Gastrocnemius medialis (tissue), 4 donors: ENCODE data around the gene FUT1. TPM values are rescaled to one million over a fixed set of nuclear protein-coding genes. Genes with fewer than 3 reads are reported as not detected.
"Not testable (repeated sequence)": the region's sequence is repeated elsewhere in the genome, so short reads cannot be mapped to it uniquely, and the experiment has no call there.

Source experiments
- ATAC-seq, 2 donors: fragments of 150-250 bp; one replicate each; pipeline ENCODE4 v1.9.1; 2016
- DNase-seq, 2 donors: peaks; one replicate each; pipeline ENCODE4 v3.0.0-alpha.2; 2019
- H3K27ac ChIP-seq, 4 donors: fragments of 200-600 bp; sonication (generic); 1 replicate in 1 of 4; 2 replicates in 3 of 4; pipeline ENCODE4 v1.5.1; 2016 to 2018; ENCODE audit warnings: mild to moderate bottlenecking in 2 of 4, moderate library complexity in 1 of 4
- H3K27me3 ChIP-seq, 3 donors: fragments of 200-600 bp; sonication (generic) in 2 of 3; 1 replicate in 1 of 3; 2 replicates in 2 of 3; pipeline versions ENCODE4 v1.5.1 to v1.6.0; 2016 to 2019; ENCODE audit warnings: mild to moderate bottlenecking in 1 of 3, moderate library complexity in 1 of 3
- H3K36me3 ChIP-seq, 2 donors: fragments of 200-600 bp; sonication (generic) in 1 of 2; one replicate each; pipeline ENCODE4 v1.5.1; 2017 to 2018
- H3K4me1 ChIP-seq, 2 donors: fragments of 200-600 bp; sonication (generic) in 1 of 2; one replicate each; pipeline ENCODE4 v1.5.1; 2016 to 2017; ENCODE audit warnings: mild to moderate bottlenecking in 2 of 2
- H3K4me3 ChIP-seq, 4 donors: fragments of 200-600 bp; sonication (generic) in 3 of 4; 1 replicate in 1 of 4; 2 replicates in 3 of 4; pipeline ENCODE4 v1.5.1; 2016 to 2019; ENCODE audit warnings: mild to moderate bottlenecking in 2 of 4
- H3K9me3 ChIP-seq, 3 donors: fragments of 200-600 bp; sonication (generic) in 2 of 3; 1 replicate in 1 of 3; 2 replicates in 2 of 3; pipeline ENCODE4 v1.5.1; 2016 to 2019
- CTCF ChIP-seq, 5 experiments: fragments of 450-650 bp in 3 of 5; fragments of 200-600 bp in 2 of 5; sonication (generic) in 2 of 5; IDR thresholded peaks in 4 of 5; conservative IDR thresholded peaks in 1 of 5; 1 replicate in 4 of 5; 2 replicates in 1 of 5; pipeline ENCODE4 v1.5.1; 2016 to 2019; ENCODE audit warnings: antibody characterized with exemption in 5 of 5, mild to moderate bottlenecking in 3 of 5, moderate library complexity in 3 of 5
- POLR2A ChIP-seq, 2 donors: fragments of 450-650 bp; IDR thresholded peaks; one replicate each; pipeline ENCODE4 v1.6.1; 2017; ENCODE audit warnings: antibody characterized with exemption in 2 of 2, mild to moderate bottlenecking in 2 of 2, moderate library complexity in 2 of 2
- in situ Hi-C, 4 donors: fragments of 200-750 bp; cut with MboI; loops; one replicate each; pipeline versions ENCODE4 v1.15.0 to v1.8.0; 2017; ENCODE audit warnings: low sequenced_read_pairs in 4 of 4
- intact Hi-C: fragments of 100-400 bp; cut with DNase I; formaldehyde crosslinking; loops from one replicate; pipeline ENCODE4 v1.15.1; 2023; ENCODE audit warnings: low total_unique reads
- total RNA-seq, 4 donors: library from RNA; depleted of rRNA; stranded (reverse); fragments of >200 nt; gene quantifications; one replicate each; pipeline versions ENCODE4 v1.1.0 to v1.2.3, GENCODE V29; 2016

FUT1 gene
- total RNA-seq, 4 donors from 2014 or later = 0.61 to 1.3 (median 0.98) TPM

GRCh38 chr19:48770734-48771472, 18.5 kb upstream of the FUT1 start:
- no peak overlapping the region for H3K4me3 ChIP-seq
- intact Hi-C loops = no loop called here
- no peak for DNase-seq
- in situ Hi-C loops = no loop called here
- no peaks in the 10 kb centered on the region for H3K36me3 ChIP-seq
- H3K9me3 ChIP-seq = no peaks in the 10 kb centered on the region
- H3K4me1 ChIP-seq = peaks cover 26 to 27% of the 10 kb centered on the region in 2 donors
- TF ChIP-seq CTCF (IDR thresholded peaks at IDR 0.05 in 4 of 5, conservative IDR thresholded peaks at IDR 0.05 in 1 of 5) (no peak), POLR2A (IDR thresholded peaks at IDR 0.05) (no peak)
- H3K27me3 ChIP-seq = no peaks in the 10 kb centered on the region
- H3K27ac ChIP-seq = peak overlapping the region; percentile 88 to 96 (median 92)
- no peak for ATAC-seq

DNA sequence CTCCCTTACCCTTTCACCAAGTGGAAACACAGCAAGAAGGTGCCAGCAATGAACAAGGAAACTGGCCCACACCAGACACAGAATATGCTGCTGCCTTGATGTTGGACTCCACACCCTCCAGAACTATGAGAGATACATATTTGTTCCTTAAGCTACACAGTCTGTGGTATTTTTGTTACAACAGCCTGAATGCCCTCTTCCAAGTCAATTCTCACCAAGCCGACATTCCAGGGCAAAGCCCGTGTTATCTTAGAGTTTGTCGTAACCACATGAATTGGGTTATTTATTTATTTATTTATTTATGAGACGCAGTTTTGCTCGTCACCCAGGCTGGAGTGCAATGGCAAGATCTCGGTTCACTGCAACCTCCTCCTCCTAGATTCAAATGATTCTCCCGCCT, 17.8 kb upstream of the FUT1 start:
- Histone ChIP-seq H3K9me3 (no peaks in the 10 kb centered on the region), H3K27me3 (no peaks in the 10 kb centered on the region), H3K27ac (peak overlapping the region; percentile 88 to 96 (median 92)), H3K4me1 (peaks cover 26 to 27% of the 10 kb centered on the region in 2 donors), H3K36me3 (no peaks in the 10 kb centered on the region), H3K4me3 (no peak overlapping the region)
- intact Hi-C loops = no loop called here
- TF ChIP-seq POLR2A (IDR thresholded peaks at IDR 0.05) = no peak
- no peak for TF ChIP-seq CTCF (IDR thresholded peaks at IDR 0.05 in 4 of 5, conservative IDR thresholded peaks at IDR 0.05 in 1 of 5)
- in situ Hi-C loops = no loop called here
- no peak for ATAC-seq
- DNase-seq = no peak

- ATAC-seq = peak; percentile 60 to 66
Measured at GRCh38 chr19:48768994-48769713, 16.7 kb upstream of the FUT1 start.

GRCh38 chr19:48768171-48768753, 15.8 kb upstream of the FUT1 start:
- Histone ChIP-seq H3K4me1 (peaks cover 19 to 26% of the 10 kb centered on the region in 2 donors), H3K27ac (peak overlapping the region; percentile 88 to 96 (median 92))
- H3K27me3 ChIP-seq, DNase-seq, in situ Hi-C loops, H3K36me3 ChIP-seq, H3K9me3 ChIP-seq, H3K4me3 ChIP-seq, intact Hi-C loops: not testable (repeated sequence)
- peak; percentile 2 to 5 for ATAC-seq

More at GRCh38 chr19:48768994-48769713, 16.7 kb upstream of the FUT1 start:
- intact Hi-C loops (no loop called here), in situ Hi-C loops (no loop called here)
- no peak for TF ChIP-seq CTCF (IDR thresholded peaks at IDR 0.05 in 4 of 5, conservative IDR thresholded peaks at IDR 0.05 in 1 of 5)
- no peak for TF ChIP-seq POLR2A (IDR thresholded peaks at IDR 0.05)
- Histone ChIP-seq H3K27me3 (no peaks in the 10 kb centered on the region), H3K9me3 (no peaks in the 10 kb centered on the region), H3K27ac (peak overlapping the region; percentile 88 to 96 (median 92)), H3K36me3 (no peaks in the 10 kb centered on the region), H3K4me1 (peaks cover 26 to 27% of the 10 kb centered on the region in 2 donors), H3K4me3 (peak overlapping the region in 1 of 4 donors; percentile 12)
- DNase-seq = peak; percentile 83 to 90

DNA sequence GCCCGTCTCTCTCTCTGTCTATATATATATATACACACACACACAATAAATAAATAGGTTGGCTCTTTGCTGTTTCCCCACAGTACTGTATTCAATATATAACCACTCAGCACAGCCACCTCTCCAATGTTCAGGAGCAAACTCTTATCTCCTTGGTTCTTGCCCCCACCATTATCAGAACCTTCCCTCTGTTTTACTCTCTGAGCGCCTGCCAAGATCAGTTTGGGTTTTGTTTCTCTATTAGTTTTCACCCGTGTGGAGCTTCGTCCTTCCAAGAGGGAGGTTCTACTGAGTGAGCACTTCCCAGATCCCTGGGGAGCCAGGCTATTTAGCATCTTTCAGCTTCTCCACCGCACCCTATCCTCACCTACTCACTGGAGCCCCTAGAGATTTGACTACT, 13.4 kb upstream of the FUT1 start:
- H3K9me3 ChIP-seq, DNase-seq, H3K4me3 ChIP-seq, H3K27me3 ChIP-seq, intact Hi-C loops, in situ Hi-C loops, ATAC-seq, H3K36me3 ChIP-seq: not testable (repeated sequence)
- Histone ChIP-seq H3K4me1 (peaks cover 14 to 16% of the 10 kb centered on the region in 2 donors), H3K27ac (peak overlapping the region; percentile 2 to 96 (median 78))
